Brain pericyte (primary cell): ENCODE data around the gene PRL.

ENCODE experiments used
- DNase-seq: peaks from one replicate; pipeline ENCODE4 v3.0.0-alpha.2; 2012; ENCODE audit warnings: low read depth, low spot score

PRL gene

GRCh38 chr6:22294301-22294700 is 2.5 kb downstream of the PRL start:
- no peak for DNase-seq

DNA sequence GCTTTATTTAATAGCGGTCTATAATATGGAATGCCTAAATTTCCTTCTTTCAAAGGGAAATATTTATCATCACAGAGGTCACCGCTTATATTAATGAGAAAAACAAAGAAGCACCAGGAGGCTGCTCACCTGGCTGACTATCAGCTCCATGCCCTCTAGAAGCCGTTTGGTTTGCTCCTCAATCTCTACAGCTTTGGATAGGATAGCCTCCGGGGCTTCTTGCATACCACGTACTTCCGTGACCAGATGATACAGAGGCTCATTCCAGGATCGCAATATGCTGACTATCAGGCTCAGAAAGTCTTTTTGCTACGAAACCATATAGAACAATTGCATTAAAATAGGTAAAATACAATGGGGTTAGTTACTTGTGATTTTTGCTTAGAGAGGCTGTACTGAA is 6.8 kb downstream of the PRL start:
- no peak for DNase-seq

DNA sequence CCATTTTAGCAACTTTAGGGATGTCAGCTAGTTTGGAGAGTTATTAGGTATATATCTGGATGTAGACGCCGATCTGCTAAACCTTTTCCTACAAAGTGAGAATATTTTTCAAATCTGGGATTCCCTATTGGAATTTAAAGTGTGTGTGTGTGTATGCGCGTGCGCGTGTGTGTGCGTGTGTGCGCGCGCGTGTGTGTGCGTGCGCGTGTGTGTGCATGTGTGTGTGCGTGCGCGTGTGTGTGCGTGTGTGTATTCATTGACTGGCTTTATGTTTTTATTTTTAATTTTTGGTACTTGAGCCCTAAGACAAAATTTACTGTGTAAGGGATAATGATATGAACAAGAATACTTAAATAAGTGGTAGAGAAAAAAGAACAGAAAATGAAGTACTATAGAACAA is 8.1 kb downstream of the PRL start:
- no peak for DNase-seq

GRCh38 chr6:22284666-22285065 is 12.2 kb downstream of the PRL start:
- no peak for DNase-seq

GRCh38 chr6:22281341-22282085 is 15.3 kb downstream of the PRL start:
- no peak for DNase-seq

GRCh38 chr6:22279427-22279826 is 17.4 kb downstream of the PRL start:
- no peak for DNase-seq

DNA sequence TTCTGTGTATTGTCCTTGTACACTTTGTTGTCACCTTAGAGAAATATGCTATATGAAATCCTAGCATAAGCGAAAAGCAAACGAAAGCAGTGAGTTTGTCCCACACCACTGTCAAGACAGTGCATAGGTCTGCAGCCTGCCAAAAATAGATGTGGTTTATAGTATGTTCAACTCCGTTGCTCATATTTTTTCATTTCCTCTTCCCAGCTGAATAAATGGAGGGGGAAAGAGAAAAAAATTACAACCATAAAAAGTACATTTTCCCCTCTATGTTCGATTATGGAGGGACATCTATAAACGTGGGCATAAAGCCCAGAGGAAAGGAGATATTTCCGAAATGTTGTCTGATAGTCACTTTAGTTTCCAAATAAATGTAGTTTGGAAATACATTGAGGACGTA is 25.8 kb downstream of the PRL start:
- no peak for DNase-seq

GRCh38 chr6:22263748-22264147 is 33.1 kb downstream of the PRL start:
- no peak for DNase-seq

- DNase-seq: no peak
Observed at GRCh38 chr6:22254886-22255285, 42.0 kb downstream of the PRL start.

- DNase-seq: no peak
Observed at GRCh38 chr6:22253955-22254655, 42.7 kb downstream of the PRL start.

DNA sequence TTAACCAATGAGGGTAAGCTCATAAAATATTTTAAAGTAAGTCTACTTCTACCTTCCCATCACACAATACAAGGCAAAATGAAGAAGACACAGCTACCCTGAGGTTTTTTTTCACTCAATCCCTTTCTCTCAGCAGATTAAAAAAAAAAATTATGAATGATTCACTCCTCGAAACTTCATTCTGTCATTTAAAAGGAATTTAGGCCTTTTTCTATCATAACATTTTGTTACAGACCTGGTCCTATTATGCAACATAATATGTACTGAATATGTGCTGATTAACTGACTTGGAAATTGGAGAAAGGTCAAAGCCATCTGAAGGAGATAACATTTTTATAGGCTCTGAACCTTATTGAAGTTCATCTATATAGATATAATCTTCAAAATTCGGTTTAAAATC is 45.5 kb downstream of the PRL start:
- no peak for DNase-seq

DNA sequence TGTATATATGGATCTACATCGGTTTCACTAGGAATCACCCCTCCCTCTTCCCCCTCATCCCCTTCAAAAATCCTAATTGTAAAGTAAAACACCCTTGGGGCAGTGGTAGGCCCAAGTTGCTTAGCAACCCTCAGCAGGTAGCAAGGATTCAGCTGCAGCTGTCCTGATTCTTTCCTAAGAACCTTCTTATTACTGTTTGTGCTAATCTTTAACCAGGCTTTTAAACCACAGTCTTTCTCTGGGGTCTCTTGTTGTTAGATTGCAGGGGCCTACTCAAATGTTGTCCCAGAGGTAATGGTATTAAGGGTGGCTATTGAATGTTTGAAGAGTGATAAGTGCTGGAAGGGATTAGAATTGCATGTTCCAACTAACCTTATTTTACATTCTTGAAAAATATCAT is 46.4 kb downstream of the PRL start:
- no peak for DNase-seq

DNA sequence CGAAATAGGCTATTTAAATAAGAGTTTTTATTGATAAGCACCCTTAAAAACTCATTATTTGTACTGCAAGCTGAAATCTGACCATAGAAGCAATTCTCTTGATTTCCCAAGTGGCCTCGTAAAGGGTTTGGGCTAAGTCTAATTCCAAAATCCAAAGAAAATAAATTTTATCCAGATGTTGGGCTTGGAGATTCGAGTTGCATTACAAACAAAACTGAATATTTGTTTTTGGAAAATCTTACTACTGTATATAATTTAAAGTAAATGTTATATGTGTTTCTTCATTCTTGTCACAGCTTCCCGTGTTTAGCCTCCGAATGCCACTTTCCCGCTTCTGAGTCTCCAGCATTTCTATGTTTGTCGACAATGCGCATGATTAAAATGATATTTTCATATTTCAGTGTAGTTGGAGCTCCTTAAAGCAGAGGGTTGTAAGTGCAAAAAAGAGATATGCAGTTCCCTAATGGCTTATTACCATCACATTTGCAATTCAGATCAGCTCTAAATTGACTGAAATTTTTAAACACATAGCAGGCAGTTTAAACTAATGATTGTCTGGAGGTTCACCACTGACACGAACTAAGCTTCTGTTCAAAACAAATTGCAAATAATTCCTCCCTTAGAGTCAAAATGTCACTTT is 47.0 kb downstream of the PRL start:
- no peak for DNase-seq

- DNase-seq: peak; percentile 70
Observed at GRCh38 chr6:22248513-22249308, 48.1 kb downstream of the PRL start.

DNA sequence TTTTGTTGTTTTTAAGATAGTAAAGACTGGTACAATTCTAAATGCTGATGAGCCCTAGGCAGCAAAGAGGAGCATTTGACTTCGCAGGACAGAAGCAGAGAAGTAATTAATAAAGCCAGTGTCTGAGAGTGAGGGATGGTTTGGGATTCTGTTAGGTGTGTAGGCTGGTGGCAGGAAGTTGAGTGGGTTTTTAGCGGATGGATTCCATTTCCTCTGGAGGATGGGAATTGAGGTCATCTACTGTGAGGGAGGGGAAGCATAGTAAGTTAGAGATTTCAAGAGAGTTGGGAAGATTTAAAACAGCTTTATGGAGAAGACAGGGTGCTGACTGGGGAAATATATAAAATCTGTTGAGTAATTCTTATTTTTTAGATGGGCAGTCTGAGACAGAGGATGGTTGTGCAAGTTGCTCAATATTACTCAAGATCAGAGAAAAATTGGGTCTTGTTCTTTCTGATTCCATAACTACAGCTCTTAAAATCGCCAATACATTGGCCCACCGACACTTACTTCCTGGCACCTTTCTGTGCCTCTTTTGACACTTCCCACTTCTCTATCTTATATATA is 48.8 kb downstream of the PRL start:
- no peak for DNase-seq

GRCh38 chr6:22240025-22240424 is 56.8 kb downstream of the PRL start:
- no peak for DNase-seq

DNA sequence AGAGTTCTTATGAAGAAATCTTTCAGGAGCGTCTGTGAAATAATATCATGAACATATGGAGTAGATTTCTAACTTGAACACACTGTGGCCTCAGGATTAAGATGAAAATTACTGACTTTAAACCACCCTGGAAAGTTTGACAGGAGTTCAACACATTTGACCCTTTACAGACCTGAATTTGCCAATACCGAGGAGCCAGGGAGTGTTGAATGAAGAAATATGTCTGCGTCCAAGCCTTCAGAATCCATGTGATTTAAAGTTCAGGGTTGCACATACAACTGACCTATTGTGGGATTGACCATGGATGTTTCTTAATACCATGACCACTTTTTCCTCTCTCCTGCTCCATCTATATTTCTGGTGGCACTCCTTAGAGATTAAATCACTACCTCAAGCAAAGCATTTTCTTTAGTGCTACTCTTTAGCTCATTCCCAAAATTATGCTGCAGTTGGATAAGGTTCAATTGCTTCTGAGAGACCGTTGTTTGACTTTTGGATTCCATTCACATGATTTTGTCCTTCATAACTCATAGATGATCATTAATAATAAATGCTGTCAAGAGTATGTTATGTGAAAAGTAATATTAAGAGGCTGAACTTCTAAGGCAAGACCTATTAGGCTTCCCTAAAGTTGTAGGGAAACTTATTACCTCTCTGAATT is 57.4 kb downstream of the PRL start:
- no peak for DNase-seq

GRCh38 chr6:22238861-22239260 is 58.0 kb downstream of the PRL start:
- DNase-seq: no peak

DNA sequence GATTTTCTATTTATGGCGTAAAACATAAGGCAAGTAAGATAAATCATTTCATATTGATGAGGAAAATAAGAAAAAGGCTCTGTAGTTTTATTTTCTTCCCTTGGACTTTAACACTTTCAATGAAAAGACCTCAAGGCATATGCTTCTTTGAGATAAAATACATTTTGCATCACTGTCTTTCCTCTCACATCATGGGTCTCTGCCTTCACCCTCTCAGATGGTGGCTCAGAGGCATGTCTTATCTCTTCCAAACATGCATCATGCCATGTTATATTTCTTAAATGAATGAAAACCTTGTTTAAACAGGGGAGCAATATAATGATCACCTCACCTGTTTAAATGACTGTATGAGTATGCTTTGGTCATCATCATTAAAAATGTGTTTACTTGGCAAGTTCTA is 59.3 kb downstream of the PRL start:
- no peak for DNase-seq
